ENCODE measurements around the gene TMCO2.

- no peak for TF ChIP-seq EZH2 (IDR thresholded peaks at IDR 0.05; ENCODE audit: insufficient read depth, poor library complexity, severe bottlenecking)
- TF ChIP-seq EZH2phosphoT487 (IDR thresholded peaks at IDR 0.05; ENCODE audit: insufficient read depth, low read depth) = no peak
These were observed 3.5 kb upstream of the TMCO2 start for GRCh38 chr1:40244138-40244744.

All from GM23248 (cell line).